OCI-LY7 (cell line): ENCODE measurements around the gene EME1. TPM values are rescaled to one million over a fixed set of nuclear protein-coding genes. Genes with fewer than 3 reads are reported as not detected.

Source experiments
- BruUV-seq: library from RNA; stranded (reverse); fragments of 400-500 nt; replicated peaks from 2 replicates; lab custom pipeline; 2021; lab: Mats Ljungman, UMichigan
- CTCF ChIA-PET: fragments of 300-600 bp; sonication (Branson Sonifier 250); formaldehyde crosslinking; loops from one replicate; lab custom pipeline; 2022; ENCODE audit warnings: antibody characterized with exemption; ENCODE audit not compliant: unreplicated experiment; lab: Charles Lee
- POLR2A ChIA-PET: fragments of 300-600 bp; sonication (Branson Sonifier 250); formaldehyde crosslinking; loops from one replicate; lab custom pipeline; 2022; ENCODE audit warnings: antibody characterized with exemption; lab: Charles Lee
- DNase-seq: peaks from one replicate; pipeline ENCODE4 v3.0.0-alpha.2; 2015; ENCODE audit warnings: low spot score
- H2AFZ ChIP-seq: fragments of 200-600 bp; sonication (generic), shearing (Covaris generic); 2 replicates; pipeline ENCODE4 v1.6.1; 2014; ENCODE audit warnings: mild to moderate bottlenecking, antibody characterized with exemption, low read length, moderate library complexity
- H3K27ac ChIP-seq: fragments of 200-600 bp; sonication (generic); 2 replicates; pipeline ENCODE4 v1.5.1; 2014; ENCODE audit warnings: mixed run types, low read depth, mild to moderate bottlenecking, moderate library complexity, low read length, inconsistent platforms; ENCODE audit not compliant: poor library complexity, severe bottlenecking
- H3K36me3 ChIP-seq: fragments of 200-600 bp; sonication (generic); 2 replicates; pipeline ENCODE4 v1.6.1; 2014; ENCODE audit warnings: mild to moderate bottlenecking, antibody characterized with exemption, low read length, moderate library complexity, mixed read lengths; ENCODE audit not compliant: insufficient read depth
- H3K4me1 ChIP-seq: fragments of 200-600 bp; sonication (generic); 2 replicates; pipeline ENCODE4 v1.5.1; 2014; ENCODE audit warnings: mild to moderate bottlenecking, low read length; ENCODE audit not compliant: insufficient read depth, poor library complexity, severe bottlenecking
- H3K4me2 ChIP-seq: fragments of 200-600 bp; sonication (generic); 2 replicates; pipeline ENCODE4 v1.6.1; 2014; ENCODE audit warnings: mild to moderate bottlenecking, low read length
- H3K4me3 ChIP-seq: fragments of 200-600 bp; sonication (generic); 2 replicates; pipeline ENCODE4 v1.5.1; 2014; ENCODE audit warnings: mild to moderate bottlenecking, low read depth, low read length; ENCODE audit not compliant: poor library complexity, severe bottlenecking
- H3K79me2 ChIP-seq: fragments of 200-600 bp; sonication (generic); 2 replicates; pipeline ENCODE4 v1.6.1; 2016; ENCODE audit warnings: low read depth, mild to moderate bottlenecking, low read length, moderate library complexity, mixed read lengths; ENCODE audit not compliant: insufficient read depth
- H3K9me2 ChIP-seq: fragments of 200-600 bp; sonication (generic); 2 replicates; pipeline ENCODE4 v1.6.1; 2016; ENCODE audit warnings: mild to moderate bottlenecking, low read length, mixed read lengths; ENCODE audit not compliant: insufficient read depth
- H3K9me3 ChIP-seq: fragments of 200-600 bp; sonication (generic); 2 replicates; pipeline ENCODE4 v1.6.1; 2014; ENCODE audit warnings: mild to moderate bottlenecking, mixed run types, low read length, mixed read lengths
- H4K20me1 ChIP-seq: fragments of 200-600 bp; sonication (generic); 2 replicates; pipeline ENCODE4 v1.6.1; 2014; ENCODE audit warnings: mild to moderate bottlenecking, antibody characterized with exemption, low read length, moderate library complexity, mixed read lengths; ENCODE audit not compliant: insufficient read depth
- CTCF ChIP-seq: fragments of 200-600 bp; sonication (generic); conservative IDR thresholded peaks from 2 replicates; pipeline ENCODE4 v1.5.1; 2014; ENCODE audit warnings: mild to moderate bottlenecking, antibody characterized with exemption, low read length, moderate library complexity, mixed read lengths
- EZH2phosphoT487 ChIP-seq: fragments of 200-600 bp; sonication (generic); IDR thresholded peaks from 2 replicates; pipeline ENCODE4 v1.6.1; 2018; ENCODE audit warnings: low read depth, borderline replicate concordance, mild to moderate bottlenecking, mixed run types, antibody characterized with exemption, low read length, moderate library complexity, mixed read lengths
- intact Hi-C: fragments of 100-400 bp; cut with micrococcal nuclease; formaldehyde crosslinking; loops from one replicate; pipeline ENCODE4 v1.10.0; 2022; ENCODE audit not compliant: unreplicated experiment
- total RNA-seq, 2 experiments: library from RNA; depleted of rRNA in 1 of 2; stranded (reverse); fragments of >200 nt in 1 of 2; shearing (Covaris generic) in 1 of 2; gene quantifications; 2 replicates each; pipeline ENCODE4 v1.2.3, GENCODE V29; 2014 to 2022

Gene EME1
- total RNA-seq, 2 experiments from 2014 or later, result 25.2 to 34.2 TPM

- no peak overlapping the region for H3K4me2 ChIP-seq
- H3K9me2 ChIP-seq, result no peaks in the 10 kb centered on the region
- ChIA-PET CTCF (no interaction called here), POLR2A (no interaction called here)
- no peak overlapping the region for H3K4me3 ChIP-seq
- no peaks in the 10 kb centered on the region for H3K9me3 ChIP-seq
- no peak overlapping the region for H3K27ac ChIP-seq
- no peak overlapping the region for H2AFZ ChIP-seq
- no peaks in the 10 kb centered on the region for H4K20me1 ChIP-seq
- DNase-seq, result no peak
- H3K79me2 ChIP-seq, result no peaks in the 10 kb centered on the region
- TF ChIP-seq CTCF, result no peak
- intact Hi-C loops, result no loop called here
- H3K36me3 ChIP-seq, result no peaks in the 10 kb centered on the region
- no TSS peak for BruUV-seq
- peaks cover 5% of the 10 kb centered on the region for H3K4me1 ChIP-seq
These were observed 43.3 kb upstream of the EME1 start for GRCh38 chr17:50329716-50330115.

DNA sequence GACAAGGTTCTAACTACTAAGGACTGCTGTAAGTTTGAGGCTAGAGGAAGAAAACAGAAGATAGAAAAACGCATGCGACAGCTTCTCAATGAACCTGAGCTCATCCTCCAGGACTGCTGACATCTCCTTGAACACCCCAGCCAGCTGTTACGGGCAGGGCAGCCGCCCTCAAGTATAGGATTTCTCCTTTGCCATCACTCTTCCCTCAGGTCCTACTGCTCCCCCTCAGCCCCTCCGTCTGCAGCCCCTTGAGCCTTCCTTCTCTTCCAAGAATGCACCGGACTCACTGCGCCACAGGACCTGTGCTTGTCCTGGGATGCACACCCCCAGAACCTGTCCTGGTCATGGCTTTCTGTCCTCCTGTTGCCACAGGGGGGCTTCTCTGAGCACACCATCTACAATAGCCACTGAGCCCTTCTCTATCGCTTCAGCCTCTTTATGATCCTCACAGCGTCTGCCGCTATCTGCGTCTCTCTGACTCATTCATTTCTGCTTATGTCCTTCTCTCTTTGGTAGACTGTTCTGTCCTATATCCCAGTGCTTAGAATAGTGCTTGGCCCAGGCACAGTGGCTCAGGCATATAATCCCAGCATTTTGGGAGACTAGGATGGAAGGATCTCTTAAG is 42.8 kb upstream of the EME1 start:
- no TSS peak for BruUV-seq
- POLR2A ChIA-PET, result no interaction called here
- intact Hi-C loops, result no loop called here

More for the DNA sequence above, 42.8 kb upstream of the EME1 start:
- H2AFZ ChIP-seq, result no peak overlapping the region
- no peaks in the 10 kb centered on the region for H3K9me2 ChIP-seq
- H3K4me3 ChIP-seq, result no peak overlapping the region
- H3K4me1 ChIP-seq, result peaks cover 5% of the 10 kb centered on the region
- CTCF ChIA-PET, result no interaction called here
- H3K4me2 ChIP-seq, result no peak overlapping the region
- H3K79me2 ChIP-seq, result no peaks in the 10 kb centered on the region
- no peaks in the 10 kb centered on the region for H3K9me3 ChIP-seq
- TF ChIP-seq EZH2phosphoT487, result no peak
- TF ChIP-seq CTCF, result no peak
- no peaks in the 10 kb centered on the region for H4K20me1 ChIP-seq
- H3K27ac ChIP-seq, result no peak overlapping the region
- no peak for DNase-seq
- H3K36me3 ChIP-seq, result no peaks in the 10 kb centered on the region
